Testis (tissue), 3 donors: ENCODE results near the gene DEPDC5. TPM values are rescaled to one million over a fixed set of nuclear protein-coding genes. Genes with fewer than 3 reads are reported as not detected.

Source experiments
- DNase-seq: peaks from one replicate; pipeline ENCODE4 v3.0.0-alpha.2; 2019
- H3K27ac ChIP-seq, 2 donors: fragments of 200-600 bp; sonication (generic); one replicate each; pipeline ENCODE4 v1.5.1; 2019
- H3K27me3 ChIP-seq: fragments of 200-600 bp; sonication (generic); one replicate; pipeline ENCODE4 v1.5.1; 2019
- H3K36me3 ChIP-seq: fragments of 200-600 bp; sonication (generic); one replicate; pipeline ENCODE4 v1.5.1; 2017; ENCODE audit warnings: low read depth; ENCODE audit errors: missing control alignments
- H3K4me1 ChIP-seq: fragments of 200-600 bp; sonication (generic); one replicate; pipeline ENCODE4 v1.5.1; 2019
- H3K4me3 ChIP-seq, 2 donors: fragments of 200-600 bp; sonication (generic); one replicate each; pipeline ENCODE4 v1.5.1; 2017 to 2019
- H3K9me3 ChIP-seq: fragments of 200-600 bp; sonication (generic); one replicate; pipeline ENCODE4 v1.5.1; 2017
- CTCF ChIP-seq, 3 experiments: fragments of 450-650 bp in 2 of 3; fragments of 200-600 bp in 1 of 3; sonication (generic) in 1 of 3; IDR thresholded peaks; one replicate each; pipeline ENCODE4 v1.5.1; 2016 to 2019; ENCODE audit warnings: antibody characterized with exemption in 3 of 3, mild to moderate bottlenecking in 2 of 3, moderate library complexity in 1 of 3
- POLR2A ChIP-seq: fragments of 450-650 bp; IDR thresholded peaks from one replicate; pipeline ENCODE4 v1.6.1; 2017; ENCODE audit warnings: antibody characterized with exemption, mild to moderate bottlenecking, moderate library complexity
- WGBS, 2 donors: methylation state at CpG; one replicate each; pipeline ENCODE4 v1.1.5; 2018; 5-methylcytosine and 5-hydroxymethylcytosine counted together
- intact Hi-C: fragments of 100-400 bp; cut with DNase I; formaldehyde crosslinking; loops from one replicate; pipeline ENCODE4 v1.15.1; 2023; ENCODE audit warnings: low total_unique reads
- polyA plus RNA-seq: library from polyadenylated mRNA; stranded (reverse); fragments of 350-450 nt; fragmentation: Illumina TruSeq; extraction: RNeasy Lipid Tissue Mini Kit (QIAGEN cat#74804); gene quantifications from one replicate; pipeline ENCODE4 v1.2.3, GENCODE V29; 2014; ENCODE audit warnings: low read depth, low replicate concordance; ENCODE audit not compliant: insufficient read depth
- total RNA-seq, 2 donors: library from RNA; depleted of rRNA; stranded (reverse); fragments of >200 nt; gene quantifications; one replicate each; pipeline ENCODE4 v1.2.3, GENCODE V29; 2016

DEPDC5 gene
- total and polyA plus RNA-seq, 3 donors from 2014 or later: 22.1 to 70.6 (median 57.8) TPM

GRCh38 chr22:31818481-31819392 lies 64.9 kb downstream of the DEPDC5 start:
- Histone ChIP-seq H3K4me3 (no peak overlapping the region), H3K27ac (no peak overlapping the region), H3K27me3 (no peaks in the 10 kb centered on the region), H3K36me3 (no peaks in the 10 kb centered on the region), H3K4me1 (no peaks in the 10 kb centered on the region), H3K9me3 (no peaks in the 10 kb centered on the region)
- intact Hi-C loops: no loop called here
- no peak for DNase-seq
- WGBS, 2 donors: 79 to 85% methylated on average over 10 of the region's 10 CpGs
- TF ChIP-seq CTCF (IDR thresholded peaks at IDR 0.05) (no peak), POLR2A (no peak)

- WGBS, 2 donors: 65 to 88% methylated on average over 3 of the region's 3 CpGs
- Histone ChIP-seq H3K27ac (no peak overlapping the region), H3K36me3 (no peaks in the 10 kb centered on the region), H3K9me3 (no peaks in the 10 kb centered on the region), H3K4me3 (no peak overlapping the region), H3K4me1 (no peaks in the 10 kb centered on the region), H3K27me3 (no peaks in the 10 kb centered on the region)
- no peak for DNase-seq
- intact Hi-C loops: no loop called here
- TF ChIP-seq POLR2A: no peak
- no peak for TF ChIP-seq CTCF (IDR thresholded peaks at IDR 0.05)
These were observed 66.8 kb downstream of the DEPDC5 start for GRCh38 chr22:31820655-31821054.

- Histone ChIP-seq H3K9me3 (no peaks in the 10 kb centered on the region), H3K27me3 (no peaks in the 10 kb centered on the region), H3K27ac (no peak overlapping the region), H3K36me3 (no peaks in the 10 kb centered on the region), H3K4me3 (no peak overlapping the region), H3K4me1 (no peaks in the 10 kb centered on the region)
- no peak for TF ChIP-seq CTCF (IDR thresholded peaks at IDR 0.05)
- TF ChIP-seq POLR2A: no peak
- intact Hi-C loops: no loop called here
- 87 to 93% methylated on average over 1 of the region's 1 CpG for WGBS, 2 donors
- no peak for DNase-seq
These were observed 67.8 kb downstream of the DEPDC5 start for GRCh38 chr22:31821572-31821971.

- H3K27me3 ChIP-seq: no peaks in the 10 kb centered on the region
- no peak overlapping the region for H3K4me3 ChIP-seq
- intact Hi-C loops: no loop called here
- no peak for DNase-seq
- H3K4me1 ChIP-seq: no peaks in the 10 kb centered on the region
- no peaks in the 10 kb centered on the region for H3K36me3 ChIP-seq
- H3K27ac ChIP-seq: no peak overlapping the region
- WGBS, 2 donors: 93 to 98% methylated on average over 4 of the region's 4 CpGs
- TF ChIP-seq CTCF (IDR thresholded peaks at IDR 0.05): no peak
- H3K9me3 ChIP-seq: no peaks in the 10 kb centered on the region
These were observed 68.7 kb downstream of the DEPDC5 start for GRCh38 chr22:31822523-31822922.

- Histone ChIP-seq H3K4me3 (no peak overlapping the region), H3K27ac (no peak overlapping the region), H3K27me3 (no peaks in the 10 kb centered on the region), H3K4me1 (no peaks in the 10 kb centered on the region), H3K36me3 (no peaks in the 10 kb centered on the region), H3K9me3 (no peaks in the 10 kb centered on the region)
- WGBS, 2 donors: 84 to 91% methylated on average over 2 of the region's 2 CpGs
- intact Hi-C loops: no loop called here
- DNase-seq: no peak
- TF ChIP-seq POLR2A (no peak), CTCF (IDR thresholded peaks at IDR 0.05) (no peak)
These were observed 71.7 kb downstream of the DEPDC5 start for GRCh38 chr22:31825513-31825912.
